Neutrophil (primary cell): Measurements from ENCODE around the gene MYBPC1.

Experiments used
- H3K27ac ChIP-seq: fragments of 200-600 bp; sonication (generic); 2 replicates; pipeline ENCODE4 v1.5.1; 2016; ENCODE audit warnings: mild to moderate bottlenecking, moderate library complexity
- H3K27me3 ChIP-seq: fragments of 200-600 bp; sonication (generic); 2 replicates; pipeline ENCODE4 v1.6.0; 2016; ENCODE audit warnings: mild to moderate bottlenecking
- H3K36me3 ChIP-seq: fragments of 200-600 bp; sonication (generic); 2 replicates; pipeline ENCODE4 v1.5.1; 2017
- H3K4me1 ChIP-seq, 2 experiments: fragments of 200-600 bp in 1 of 2; sonication (generic) in 1 of 2; 1 replicate in 1 of 2; 2 replicates in 1 of 2; pipeline versions ENCODE4 v1.5.1 to v1.6.1; 2013 to 2016; ENCODE audit warnings: low read depth in 1 of 2, low read length in 1 of 2, mild to moderate bottlenecking in 1 of 2, moderate library complexity in 1 of 2; ENCODE audit not compliant: control insufficient read depth in 1 of 2, insufficient read depth in 1 of 2
- H3K4me3 ChIP-seq, 2 experiments: fragments of 200-600 bp in 1 of 2; sonication (generic) in 1 of 2; 1 replicate in 1 of 2; 2 replicates in 1 of 2; pipeline ENCODE4 v1.5.1; 2013 to 2016; ENCODE audit warnings: low read depth in 1 of 2, low read length in 1 of 2, mild to moderate bottlenecking in 1 of 2, moderate library complexity in 1 of 2
- H3K9me3 ChIP-seq: fragments of 200-600 bp; sonication (generic); 2 replicates; pipeline ENCODE4 v1.5.1; 2016
- CTCF ChIP-seq: fragments of 200-600 bp; sonication (generic); IDR thresholded peaks from 2 replicates; pipeline ENCODE4 v1.5.1; 2016; ENCODE audit warnings: antibody characterized with exemption

Gene MYBPC1

GRCh38 chr12:101648195-101648594 lies 53.4 kb downstream of the MYBPC1 start:
- H3K36me3 ChIP-seq = no peaks in the 10 kb centered on the region
- no peak overlapping the region for H3K4me3 ChIP-seq
- H3K27ac ChIP-seq = no peak overlapping the region
- H3K9me3 ChIP-seq = no peaks in the 10 kb centered on the region
- H3K27me3 ChIP-seq = peaks cover 16% of the 10 kb centered on the region
- no peak for TF ChIP-seq CTCF
- H3K4me1 ChIP-seq = no peaks in the 10 kb centered on the region

- Histone ChIP-seq H3K27ac (no peak overlapping the region), H3K4me1 (no peaks in the 10 kb centered on the region), H3K9me3 (no peaks in the 10 kb centered on the region), H3K27me3 (no peaks in the 10 kb centered on the region), H3K36me3 (no peaks in the 10 kb centered on the region), H3K4me3 (no peak overlapping the region)
- TF ChIP-seq CTCF = no peak
Observed at GRCh38 chr12:101650346-101651117, 55.8 kb downstream of the MYBPC1 start.

GRCh38 chr12:101653030-101653429 lies 58.3 kb downstream of the MYBPC1 start:
- Histone ChIP-seq H3K27ac (no peak overlapping the region), H3K27me3 (no peaks in the 10 kb centered on the region), H3K9me3 (no peaks in the 10 kb centered on the region), H3K4me3 (no peak overlapping the region), H3K36me3 (no peaks in the 10 kb centered on the region), H3K4me1 (no peaks in the 10 kb centered on the region)
- no peak for TF ChIP-seq CTCF

- no peaks in the 10 kb centered on the region for H3K9me3 ChIP-seq
- no peak overlapping the region for H3K4me3 ChIP-seq
- no peaks in the 10 kb centered on the region for H3K4me1 ChIP-seq
- H3K27ac ChIP-seq = no peak overlapping the region
- H3K27me3 ChIP-seq = no peaks in the 10 kb centered on the region
- H3K36me3 ChIP-seq = no peaks in the 10 kb centered on the region
- no peak for TF ChIP-seq CTCF
Observed at GRCh38 chr12:101653503-101653902, 58.7 kb downstream of the MYBPC1 start.

- Histone ChIP-seq H3K27ac (no peak overlapping the region), H3K9me3 (no peaks in the 10 kb centered on the region), H3K36me3 (no peaks in the 10 kb centered on the region), H3K27me3 (no peaks in the 10 kb centered on the region), H3K4me1 (no peaks in the 10 kb centered on the region), H3K4me3 (no peak overlapping the region)
- no peak for TF ChIP-seq CTCF
Observed at GRCh38 chr12:101654442-101654841, 59.7 kb downstream of the MYBPC1 start.
